Measurements from ENCODE around the gene CCDC69. TPM values are rescaled to one million over a fixed set of nuclear protein-coding genes. Genes with fewer than 3 reads are reported as not detected.

The CCDC69 gene
- total RNA-seq, 3 donors from 2014 or later = 8.8 to 190 (median 23.4) TPM

- Histone ChIP-seq H3K36me3 (ENCODE audit: low read depth) (no peaks in the 10 kb centered on the region), H3K9me3 (peaks cover 9% of the 10 kb centered on the region), H3K4me3 (no peak overlapping the region), H3K4me1 (ENCODE audit: low read depth) (no peaks in the 10 kb centered on the region)
- DNase-seq = no peak
- intact Hi-C loops (cut with DNase I, micrococcal nuclease) = no loop called here
- peak; percentile 69 for ATAC-seq
- TF ChIP-seq, protein P1, sequence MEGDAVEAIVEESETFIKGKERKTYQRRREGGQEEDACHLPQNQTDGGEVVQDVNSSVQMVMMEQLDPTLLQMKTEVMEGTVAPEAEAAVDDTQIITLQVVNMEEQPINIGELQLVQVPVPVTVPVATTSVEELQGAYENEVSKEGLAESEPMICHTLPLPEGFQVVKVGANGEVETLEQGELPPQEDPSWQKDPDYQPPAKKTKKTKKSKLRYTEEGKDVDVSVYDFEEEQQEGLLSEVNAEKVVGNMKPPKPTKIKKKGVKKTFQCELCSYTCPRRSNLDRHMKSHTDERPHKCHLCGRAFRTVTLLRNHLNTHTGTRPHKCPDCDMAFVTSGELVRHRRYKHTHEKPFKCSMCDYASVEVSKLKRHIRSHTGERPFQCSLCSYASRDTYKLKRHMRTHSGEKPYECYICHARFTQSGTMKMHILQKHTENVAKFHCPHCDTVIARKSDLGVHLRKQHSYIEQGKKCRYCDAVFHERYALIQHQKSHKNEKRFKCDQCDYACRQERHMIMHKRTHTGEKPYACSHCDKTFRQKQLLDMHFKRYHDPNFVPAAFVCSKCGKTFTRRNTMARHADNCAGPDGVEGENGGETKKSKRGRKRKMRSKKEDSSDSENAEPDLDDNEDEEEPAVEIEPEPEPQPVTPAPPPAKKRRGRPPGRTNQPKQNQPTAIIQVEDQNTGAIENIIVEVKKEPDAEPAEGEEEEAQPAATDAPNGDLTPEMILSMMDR (IDR thresholded peaks at IDR 0.05) = no peak
These were observed 27.2 kb downstream of the CCDC69 start for GRCh38 chr5:151196556-151197290.

DNA sequence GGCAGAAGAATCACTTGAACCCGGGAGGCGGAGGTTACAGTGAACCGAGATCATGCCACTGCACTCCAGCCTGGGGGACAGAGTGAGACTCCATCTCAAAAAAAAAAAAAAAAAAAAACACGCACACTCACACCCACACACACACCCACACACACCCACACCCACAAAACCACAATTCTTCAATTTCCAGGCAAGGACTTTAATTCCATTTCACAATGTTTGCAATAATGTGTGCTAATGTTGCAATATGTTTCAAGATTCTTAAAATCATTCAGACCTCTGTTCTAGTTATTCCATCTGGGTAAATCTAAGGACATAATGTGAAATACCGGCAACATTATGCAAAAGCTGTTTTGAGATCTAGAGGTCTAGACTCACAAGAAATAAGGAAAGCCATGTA, 28.3 kb downstream of the CCDC69 start:
- H3K9me3 ChIP-seq = peaks cover 9% of the 10 kb centered on the region
- DNase-seq (no peak), ATAC-seq (no peak)
- H3K4me3 ChIP-seq = no peak overlapping the region
- no peaks in the 10 kb centered on the region for H3K36me3 ChIP-seq (ENCODE audit: low read depth)
- TF ChIP-seq, protein P1 (IDR thresholded peaks at IDR 0.05) = no peak
- intact Hi-C loops (cut with DNase I, micrococcal nuclease) = no loop called here
- no peaks in the 10 kb centered on the region for H3K4me1 ChIP-seq (ENCODE audit: low read depth)

GRCh38 chr5:151192626-151193025, 31.3 kb downstream of the CCDC69 start:
- H3K4me1 ChIP-seq (ENCODE audit: low read depth) = no peaks in the 10 kb centered on the region
- ATAC-seq (no peak), DNase-seq (no peak)
- TF ChIP-seq, protein P1 (IDR thresholded peaks at IDR 0.05) = no peak
- H3K9me3 ChIP-seq = peaks cover 12% of the 10 kb centered on the region
- no peaks in the 10 kb centered on the region for H3K36me3 ChIP-seq (ENCODE audit: low read depth)
- intact Hi-C loops (cut with DNase I, micrococcal nuclease) = no loop called here
- no peak overlapping the region for H3K4me3 ChIP-seq

- intact Hi-C loops (cut with DNase I, micrococcal nuclease) = no loop called here
- DNase-seq (no peak), ATAC-seq (no peak)
- H3K4me3 ChIP-seq = no peak overlapping the region
- peaks cover 12% of the 10 kb centered on the region for H3K9me3 ChIP-seq
- no peaks in the 10 kb centered on the region for H3K4me1 ChIP-seq (ENCODE audit: low read depth)
- no peaks in the 10 kb centered on the region for H3K36me3 ChIP-seq (ENCODE audit: low read depth)
- TF ChIP-seq, protein P1 (IDR thresholded peaks at IDR 0.05) = no peak
These were observed 32.2 kb downstream of the CCDC69 start for GRCh38 chr5:151191661-151192060.

DNA sequence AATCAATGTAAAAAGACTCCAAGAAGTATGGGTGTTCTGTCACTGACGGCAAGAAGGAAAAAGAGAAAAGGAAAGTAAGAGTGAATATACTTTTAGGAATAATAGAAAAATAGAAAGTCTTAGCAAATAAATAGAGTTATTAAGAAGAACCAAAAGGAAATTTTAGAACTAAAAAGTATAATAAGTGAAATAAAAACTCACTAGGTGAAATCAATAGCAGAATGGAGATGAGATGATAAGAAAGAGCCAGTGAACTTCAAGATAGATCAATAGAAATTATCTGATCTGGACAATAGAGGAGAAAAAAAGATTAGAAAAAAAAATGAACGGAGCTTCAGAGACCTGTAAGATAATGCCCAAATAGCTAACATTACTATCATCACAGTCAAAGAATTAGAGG, 34.7 kb downstream of the CCDC69 start:
- peaks cover 12% of the 10 kb centered on the region for H3K9me3 ChIP-seq
- intact Hi-C loops (cut with DNase I, micrococcal nuclease) = no loop called here
- H3K4me3 ChIP-seq = no peak overlapping the region
- no peak for DNase-seq
- no peaks in the 10 kb centered on the region for H3K36me3 ChIP-seq (ENCODE audit: low read depth)
- no peaks in the 10 kb centered on the region for H3K4me1 ChIP-seq (ENCODE audit: low read depth)
- TF ChIP-seq, protein P1 (IDR thresholded peaks at IDR 0.05) = no peak
- no peak for ATAC-seq

All from mucosa of descending colon (tissue), 3 donors.